GM18909 (cell line): Measurements from ENCODE around the gene PRKN.
"Not testable (repeated sequence)": the region's sequence is repeated elsewhere in the genome, so short reads cannot be mapped to it uniquely, and the experiment has no call there.

ENCODE experiments used
- ATAC-seq: cut with Tn5 transposase; IDR thresholded peaks from one replicate; pipeline ENCODE4 v1.9.1; 2021; ENCODE audit warnings: mild to moderate bottlenecking; ENCODE audit not compliant: unreplicated experiment, poor library complexity

PRKN gene

DNA sequence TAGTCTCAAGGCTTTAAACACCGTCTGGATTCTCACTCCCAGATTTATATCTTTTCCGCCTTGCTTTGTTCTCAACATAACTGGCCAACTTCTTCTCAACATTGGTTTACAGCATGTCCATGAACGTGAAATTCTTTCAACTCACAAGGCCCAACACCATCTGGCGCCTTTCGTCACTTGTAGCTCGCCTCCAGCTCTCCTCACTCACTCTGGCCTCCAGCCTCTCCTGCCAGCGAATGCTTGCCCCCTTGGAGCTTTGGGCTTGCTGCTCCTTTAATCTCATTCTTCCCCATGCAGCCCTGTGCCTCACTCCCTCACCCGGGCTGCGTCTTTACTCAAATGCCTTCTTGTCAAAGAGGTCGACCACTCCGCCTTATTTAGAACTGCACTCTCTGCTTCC, 324.5 kb downstream of the PRKN start:
- ATAC-seq, result no peak

DNA sequence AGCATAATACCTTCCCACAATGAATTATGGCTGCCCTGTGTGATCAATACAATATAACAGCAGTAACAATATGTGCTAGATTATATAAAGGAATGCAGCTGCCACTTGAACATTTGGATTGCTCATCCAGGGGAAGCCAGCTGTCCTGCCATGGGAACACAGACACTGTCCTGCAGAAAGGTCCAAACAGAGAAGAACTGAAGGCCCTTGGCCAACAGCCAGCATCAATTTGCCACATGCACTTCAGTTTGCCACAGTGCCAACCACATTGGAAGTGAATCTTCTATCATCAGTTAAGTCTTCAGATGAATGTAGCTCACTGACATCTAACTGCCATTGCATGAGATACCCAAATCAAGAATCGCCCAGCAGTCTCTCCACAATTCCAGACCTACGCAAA, 332.4 kb downstream of the PRKN start:
- ATAC-seq, result no peak

DNA sequence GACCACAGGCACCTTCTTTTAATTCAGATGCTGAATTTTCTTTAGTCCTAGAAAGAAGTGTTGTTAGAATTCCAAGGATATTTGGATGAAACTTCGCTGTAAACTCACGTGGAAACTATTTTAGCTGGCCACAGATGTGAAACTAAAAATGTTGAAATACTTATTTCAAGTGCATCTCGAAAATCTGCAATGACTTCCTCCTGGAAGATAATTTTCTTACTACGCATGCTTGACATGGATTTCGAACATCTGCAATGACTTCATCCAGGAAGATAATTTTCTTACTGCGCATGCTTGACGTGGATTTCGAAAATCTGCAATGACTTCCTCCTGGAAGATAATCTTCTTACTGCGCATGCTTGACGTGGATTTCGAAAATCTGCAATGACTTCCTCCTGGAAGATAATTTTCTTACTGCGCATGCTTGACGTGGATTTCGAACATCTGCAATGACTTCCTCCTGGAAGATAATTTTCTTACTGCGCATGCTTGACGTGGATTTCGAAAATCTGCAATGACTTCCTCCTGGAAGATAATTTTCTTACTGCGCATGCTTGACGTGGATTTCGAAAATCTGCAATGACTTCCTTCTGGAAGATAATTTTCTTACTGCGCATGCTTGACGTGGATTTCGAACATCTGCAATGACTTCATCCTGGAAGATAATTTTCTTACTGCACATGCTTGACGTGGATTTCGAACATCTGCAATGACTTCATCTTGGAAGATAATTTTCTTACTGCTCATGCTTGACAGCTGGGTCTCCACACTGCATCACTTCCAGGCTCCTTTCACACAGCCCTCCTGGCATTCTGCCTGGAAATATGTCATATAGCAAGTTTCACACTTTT, 336.4 kb downstream of the PRKN start:
- not testable (repeated sequence) for ATAC-seq

GRCh38 chr6:162389343-162390085, 338.1 kb downstream of the PRKN start:
- ATAC-seq, result no peak

DNA sequence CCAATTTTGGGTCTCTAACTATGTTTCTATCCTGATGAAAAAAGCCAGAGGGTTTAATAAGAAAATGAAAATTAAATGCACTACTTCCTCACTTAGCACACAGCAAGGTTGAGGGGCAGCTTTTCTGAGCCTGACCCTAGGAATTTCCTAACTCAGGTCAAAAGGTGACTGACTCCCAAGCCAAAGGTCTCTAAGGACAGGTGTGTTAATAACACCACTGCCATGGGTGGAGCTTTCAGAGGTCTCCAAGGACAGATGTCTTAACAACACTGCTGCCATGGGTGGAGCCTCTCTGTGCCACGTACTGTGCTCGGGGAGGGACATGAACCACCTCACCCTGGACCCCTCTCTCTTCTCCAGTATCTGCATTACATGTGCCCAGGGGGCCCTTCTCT, 339.2 kb downstream of the PRKN start:
- no peak for ATAC-seq

DNA sequence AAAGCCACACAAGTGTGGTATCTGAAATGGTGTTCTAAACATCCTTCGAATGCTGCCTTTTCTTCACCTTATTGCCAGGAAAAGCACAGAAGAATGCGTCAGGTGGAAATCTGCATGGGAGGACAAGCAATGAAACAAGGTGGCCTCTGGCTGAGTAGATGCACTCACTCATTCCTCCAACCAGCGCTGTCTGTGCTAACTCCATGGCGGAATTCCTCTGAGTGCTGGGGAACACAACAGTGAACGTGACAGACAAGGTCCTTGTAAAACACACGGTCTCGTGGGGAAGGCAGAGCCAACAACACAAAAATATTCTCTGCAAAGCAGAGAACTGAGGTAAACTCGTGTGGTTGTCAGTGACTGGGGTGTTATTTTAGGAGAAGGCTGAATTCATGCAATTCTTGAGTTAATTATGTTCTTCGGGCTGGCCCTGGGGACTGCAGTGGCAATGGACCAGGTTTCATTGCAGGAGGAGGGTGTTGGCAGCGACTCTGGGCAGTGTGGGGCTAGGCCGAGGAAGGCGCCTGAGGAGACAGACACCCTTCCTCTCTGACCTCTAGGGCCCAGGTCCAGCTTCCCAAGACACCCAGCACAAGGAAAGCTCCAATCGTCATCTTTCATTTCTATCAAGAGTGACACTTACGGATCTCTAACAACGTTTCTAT, 339.7 kb downstream of the PRKN start:
- ATAC-seq, result no peak

DNA sequence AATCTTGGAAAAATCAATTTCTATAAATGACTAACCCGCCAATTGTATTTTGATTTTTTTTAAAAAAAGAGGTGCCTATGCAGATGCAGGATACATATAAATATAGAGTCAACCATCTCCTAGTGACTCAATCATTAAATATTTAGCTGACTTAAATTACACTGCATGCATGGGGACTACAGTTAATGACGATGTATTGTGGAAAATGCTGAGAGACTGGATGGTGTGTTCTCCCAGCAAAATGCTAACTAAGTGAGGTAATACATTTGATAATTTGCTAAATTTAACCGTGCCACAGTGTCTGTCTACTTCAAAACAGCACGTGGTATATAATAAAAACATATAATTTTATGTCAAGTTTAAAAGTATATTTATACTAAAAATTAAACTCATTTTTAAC, 341.6 kb downstream of the PRKN start:
- ATAC-seq, result no peak

- no peak for ATAC-seq
These were observed 347.7 kb downstream of the PRKN start for GRCh38 chr6:162379757-162380409.

GRCh38 chr6:162377735-162378134, 349.8 kb downstream of the PRKN start:
- ATAC-seq, result no peak

DNA sequence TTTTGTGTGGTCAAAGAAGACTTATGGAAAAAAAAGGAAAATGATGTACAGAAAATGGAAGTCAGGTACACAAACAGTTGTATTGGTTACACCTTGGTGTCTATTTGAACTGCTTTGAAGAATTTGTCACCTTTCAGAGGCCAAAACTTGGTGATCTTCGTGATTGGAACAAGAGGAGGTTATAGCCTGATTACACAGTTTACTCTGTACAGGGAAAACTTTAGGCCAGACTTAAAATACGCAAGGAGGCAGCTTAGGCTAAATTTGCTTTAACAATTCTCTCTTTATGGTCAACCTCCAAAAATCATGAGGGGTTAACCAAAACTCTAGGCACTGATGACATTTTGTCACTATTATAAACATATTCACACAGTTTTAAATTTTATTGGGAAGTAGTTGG, 353.7 kb downstream of the PRKN start:
- ATAC-seq, result no peak

- no peak for ATAC-seq
These were observed 354.4 kb downstream of the PRKN start for GRCh38 chr6:162373192-162373591.

DNA sequence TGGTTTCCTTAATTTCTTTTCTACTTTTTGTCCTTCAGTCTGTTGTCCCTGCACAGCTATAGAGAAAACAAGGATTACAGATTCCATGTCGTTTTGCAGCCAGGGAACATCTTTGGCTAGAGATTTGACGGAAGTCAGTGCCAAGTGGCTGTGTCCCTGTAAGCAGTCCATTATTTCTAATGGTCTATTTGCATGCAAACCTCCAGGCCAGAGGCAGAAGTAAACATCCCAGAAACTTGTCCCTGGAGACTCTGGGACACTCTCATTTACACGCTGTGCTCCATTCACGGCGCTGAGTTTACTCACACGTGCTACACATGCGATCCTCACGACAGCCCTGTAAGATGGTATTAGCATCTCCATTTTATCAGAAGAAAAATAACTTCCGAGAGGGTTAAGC, 355.5 kb downstream of the PRKN start:
- ATAC-seq, result no peak

DNA sequence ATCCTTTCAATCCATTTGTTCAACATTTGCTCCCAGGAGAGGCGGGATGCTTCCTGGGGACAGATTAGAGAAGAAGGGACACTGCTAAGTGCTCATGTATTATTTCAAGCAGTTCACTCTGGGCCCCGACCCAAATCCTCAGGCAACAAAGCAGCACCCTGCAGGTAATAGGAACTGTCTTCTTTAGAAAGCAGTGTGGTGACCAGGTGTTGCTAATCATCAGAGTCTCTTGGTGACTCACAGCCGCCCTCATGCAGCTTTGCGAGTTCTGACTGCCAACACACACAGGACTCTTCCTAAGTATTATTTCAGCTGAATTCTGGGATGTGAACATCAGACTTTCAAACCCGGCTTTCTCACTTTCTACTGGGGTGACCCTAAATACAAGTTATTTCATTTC, 356.4 kb downstream of the PRKN start:
- no peak for ATAC-seq

GRCh38 chr6:162369091-162369490, 358.5 kb downstream of the PRKN start:
- ATAC-seq, result no peak

- ATAC-seq, result no peak
These were observed 363.1 kb downstream of the PRKN start for GRCh38 chr6:162364488-162364887.

- no peak for ATAC-seq
These were observed 363.8 kb downstream of the PRKN start for GRCh38 chr6:162363757-162364156.

- ATAC-seq, result no peak
These were observed 366.5 kb downstream of the PRKN start for GRCh38 chr6:162360901-162361567.

GRCh38 chr6:162358625-162359024, 368.9 kb downstream of the PRKN start:
- no peak for ATAC-seq

- ATAC-seq, result no peak
These were observed 382.5 kb downstream of the PRKN start for GRCh38 chr6:162345051-162345511.

- ATAC-seq, result no peak
These were observed 382.9 kb downstream of the PRKN start for GRCh38 chr6:162344646-162345010.
